GM21367 (cell line): ENCODE measurements around the gene NFXL1.

Experiments
- ATAC-seq: cut with Tn5 transposase; IDR thresholded peaks from one replicate; pipeline ENCODE4 v1.9.1; 2021; ENCODE audit not compliant: unreplicated experiment

The NFXL1 gene

DNA sequence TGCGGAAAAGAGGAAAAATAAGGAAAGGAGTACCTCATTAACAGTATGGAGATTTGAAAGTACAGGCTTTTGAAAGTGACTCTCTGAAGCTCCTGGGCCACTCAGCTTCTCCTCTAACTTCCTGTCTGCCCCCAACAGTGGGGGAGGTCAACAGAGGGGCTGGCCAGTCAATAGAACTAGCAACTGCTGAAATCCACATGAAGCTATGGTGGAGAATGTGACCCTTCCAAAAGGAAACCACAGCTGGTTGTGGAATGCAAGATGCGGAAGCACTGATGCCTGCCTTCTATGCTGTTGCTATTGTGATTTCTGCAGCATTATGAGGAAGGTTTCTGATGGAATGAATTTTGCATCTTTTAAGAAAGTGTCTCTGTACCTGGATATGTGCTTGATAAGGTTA is 78.9 kb downstream of the NFXL1 start:
- no peak for ATAC-seq

DNA sequence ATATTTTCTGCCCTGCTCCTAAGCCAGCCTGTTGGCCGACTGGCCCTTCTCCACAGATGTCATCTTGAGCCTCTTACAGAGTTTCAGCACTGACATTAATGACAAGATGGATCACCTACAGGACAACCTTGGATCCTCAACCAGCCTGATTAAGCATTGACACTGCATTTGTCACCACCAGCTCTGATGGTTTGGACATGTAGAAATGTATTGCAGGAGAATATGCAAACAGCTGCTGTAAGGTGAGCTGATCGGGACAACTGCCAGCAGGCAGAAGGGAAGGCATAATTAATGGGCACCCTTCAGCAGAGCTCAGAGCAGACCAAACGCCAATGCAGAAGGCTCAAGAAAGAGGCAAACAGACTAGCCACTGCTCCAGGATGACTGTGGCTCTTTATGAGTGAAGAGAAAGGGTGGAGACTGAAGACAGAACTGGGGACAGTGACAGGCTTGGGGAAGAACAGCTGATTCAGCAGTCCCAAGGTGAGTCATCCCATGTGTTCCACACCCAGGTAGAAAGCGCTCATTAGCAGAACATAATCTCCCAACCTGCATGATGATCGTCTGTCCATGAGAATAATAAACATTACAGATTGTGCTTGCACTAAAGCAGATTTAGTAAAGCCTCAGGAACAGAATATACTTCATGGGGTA is 83.2 kb downstream of the NFXL1 start:
- ATAC-seq, result no peak

DNA sequence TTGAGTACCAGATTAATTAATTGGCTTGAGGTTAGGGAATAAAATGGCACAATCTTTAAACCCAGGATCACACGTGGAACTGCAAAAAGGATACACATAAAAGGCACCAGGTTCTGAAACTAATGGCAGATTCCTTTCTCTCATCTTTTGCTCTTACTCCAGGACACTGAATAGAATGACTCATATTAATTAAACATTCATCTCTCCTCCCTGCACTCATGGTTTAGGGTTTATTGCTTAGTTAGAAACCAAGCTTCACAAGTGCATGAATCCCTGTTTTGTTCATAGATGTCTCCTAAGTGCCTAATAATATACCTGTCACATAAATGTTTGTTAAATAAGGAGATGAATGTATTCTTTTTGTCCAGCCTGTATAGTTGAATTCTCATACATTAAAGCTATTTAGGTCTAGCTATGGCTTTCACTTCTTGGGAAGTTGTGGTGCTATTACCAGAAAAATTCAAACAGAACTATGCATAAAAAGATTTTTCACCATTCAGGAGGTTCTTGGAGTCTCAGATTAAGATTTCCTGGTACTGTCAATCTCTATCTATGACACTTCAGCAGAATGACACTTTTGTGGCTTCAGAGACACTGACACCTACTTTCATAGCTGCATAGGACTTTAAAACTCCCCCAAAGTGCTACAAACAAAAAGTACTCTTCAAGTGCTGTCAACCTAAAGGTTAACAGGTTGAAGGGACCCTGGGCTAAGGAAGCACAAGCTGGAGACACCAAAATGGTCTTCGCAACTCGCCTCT is 83.9 kb downstream of the NFXL1 start:
- ATAC-seq, result no peak

DNA sequence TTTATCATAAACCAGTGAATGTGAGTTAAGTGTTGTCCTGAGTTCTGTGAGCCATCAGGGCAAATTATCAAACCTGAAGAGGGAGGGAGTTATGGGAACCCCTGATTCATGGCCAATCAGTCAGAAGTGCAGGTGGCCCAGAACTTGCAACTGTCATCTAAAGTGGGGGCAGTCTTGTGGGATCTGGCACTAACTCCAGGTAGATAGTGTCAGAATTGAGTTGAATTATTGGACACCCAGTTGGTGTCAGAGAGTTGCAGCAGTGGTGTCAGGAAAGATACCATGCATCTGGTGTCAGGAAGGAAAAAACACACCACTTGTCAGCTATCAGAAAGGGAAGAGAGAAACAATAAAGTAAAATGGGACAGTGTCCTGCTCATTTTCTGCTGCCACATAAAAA is 84.9 kb downstream of the NFXL1 start:
- no peak for ATAC-seq

DNA sequence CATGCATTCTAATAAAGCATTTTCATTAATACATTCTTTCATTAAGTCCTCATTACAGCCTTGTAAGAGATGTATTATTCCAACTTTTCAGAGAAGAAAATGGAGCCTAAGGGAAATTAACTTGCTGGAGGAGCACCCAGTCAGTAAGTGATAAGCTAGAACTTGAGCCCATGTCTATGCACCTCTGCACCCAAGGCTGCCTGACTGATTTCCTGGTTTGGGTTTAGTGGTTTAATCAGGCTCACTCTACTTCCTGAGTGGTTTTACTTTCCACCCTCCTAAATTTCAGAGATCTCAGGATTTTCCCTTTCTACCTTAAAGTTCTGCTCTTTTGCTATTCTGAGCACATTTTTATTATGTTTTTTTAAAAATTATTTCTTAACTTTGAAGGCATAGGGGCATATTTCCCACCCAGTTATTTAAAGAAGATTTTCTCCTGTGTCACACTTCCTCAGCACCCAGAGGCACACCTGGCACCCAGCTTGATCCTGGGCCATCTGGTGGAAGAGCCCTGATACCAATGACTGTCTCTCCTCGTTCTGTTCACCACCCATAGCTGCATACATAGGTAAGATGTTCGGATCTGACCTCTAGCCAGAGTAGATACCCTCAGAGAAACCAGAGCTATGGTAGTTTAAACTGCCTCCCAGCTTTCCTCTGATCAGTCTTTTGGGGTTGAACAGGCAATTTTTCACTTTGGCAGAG is 86.9 kb downstream of the NFXL1 start:
- no peak for ATAC-seq

DNA sequence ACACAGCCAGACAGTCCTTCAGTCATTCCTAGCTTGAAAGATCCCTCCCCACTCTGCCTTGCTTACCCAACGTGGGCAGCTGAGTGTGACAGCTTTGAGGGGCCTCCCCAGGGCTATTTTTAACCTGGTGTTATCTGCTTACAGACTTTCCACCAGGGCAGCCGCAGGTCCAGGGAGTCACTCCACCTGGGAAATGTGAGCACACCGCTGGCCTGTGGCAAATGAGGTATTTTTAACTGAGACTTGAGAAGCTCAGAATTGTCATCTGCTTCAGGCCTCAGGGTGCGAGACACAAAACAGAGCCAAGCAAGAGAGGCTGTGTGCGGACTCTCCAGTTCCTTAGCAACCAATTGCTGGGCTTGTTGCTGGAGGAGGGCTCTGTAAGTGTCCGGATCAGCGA is 89.5 kb downstream of the NFXL1 start:
- ATAC-seq, result no peak

DNA sequence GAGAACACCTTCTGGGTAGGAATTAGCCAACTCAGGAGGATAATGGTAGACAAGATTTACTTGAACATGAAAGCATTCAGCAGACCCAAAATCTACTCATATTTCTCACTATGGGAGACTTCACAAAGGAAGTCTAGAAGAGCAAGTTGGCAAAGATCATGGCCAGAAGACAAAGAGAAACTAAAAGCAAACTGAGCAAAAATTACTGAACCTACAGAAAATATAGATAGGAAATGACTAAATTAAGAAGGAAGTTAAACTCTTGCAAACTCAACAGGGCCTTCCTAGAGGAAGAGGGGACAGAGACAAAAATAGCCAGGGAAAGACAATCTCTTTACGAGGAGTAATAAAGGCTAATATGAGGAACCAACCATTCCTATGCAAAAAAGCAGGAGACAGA is 95.2 kb downstream of the NFXL1 start:
- no peak for ATAC-seq

DNA sequence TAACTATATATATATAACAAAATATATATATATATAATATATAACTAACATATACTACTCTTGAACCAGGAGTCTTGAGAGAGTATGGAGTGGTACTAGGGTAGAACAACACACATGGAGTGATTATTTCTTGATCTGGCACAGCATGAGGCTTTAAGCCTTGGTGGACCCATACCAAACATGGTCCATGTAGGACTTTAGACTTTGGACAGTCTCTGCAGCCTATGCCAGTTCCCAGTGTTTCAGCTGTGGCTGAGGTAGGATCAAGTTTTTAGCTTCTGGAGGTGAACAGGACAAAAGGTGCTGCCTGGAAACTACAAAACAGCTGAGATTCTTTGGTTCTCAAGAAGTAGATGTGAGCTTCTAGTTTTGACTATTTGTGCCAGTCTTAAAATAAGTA is 97.1 kb downstream of the NFXL1 start:
- no peak for ATAC-seq

DNA sequence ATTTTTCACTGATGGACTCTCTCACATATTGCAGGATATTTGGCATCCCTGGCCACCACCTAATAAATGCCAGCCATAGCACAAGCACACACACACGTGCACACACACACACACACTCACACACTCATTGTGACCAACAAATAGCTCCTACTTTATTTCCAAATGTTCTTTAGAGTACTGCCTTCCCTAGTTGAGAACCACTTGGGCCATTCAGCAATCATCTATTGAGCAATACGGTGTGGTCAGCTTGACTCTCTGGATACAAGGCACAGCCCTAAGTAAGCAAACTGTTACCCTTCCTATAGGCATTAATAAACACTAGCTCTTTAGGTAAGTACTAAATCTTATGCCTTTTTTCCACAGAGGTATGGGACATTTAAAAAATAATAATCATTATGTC is 97.6 kb downstream of the NFXL1 start:
- ATAC-seq, result no peak

DNA sequence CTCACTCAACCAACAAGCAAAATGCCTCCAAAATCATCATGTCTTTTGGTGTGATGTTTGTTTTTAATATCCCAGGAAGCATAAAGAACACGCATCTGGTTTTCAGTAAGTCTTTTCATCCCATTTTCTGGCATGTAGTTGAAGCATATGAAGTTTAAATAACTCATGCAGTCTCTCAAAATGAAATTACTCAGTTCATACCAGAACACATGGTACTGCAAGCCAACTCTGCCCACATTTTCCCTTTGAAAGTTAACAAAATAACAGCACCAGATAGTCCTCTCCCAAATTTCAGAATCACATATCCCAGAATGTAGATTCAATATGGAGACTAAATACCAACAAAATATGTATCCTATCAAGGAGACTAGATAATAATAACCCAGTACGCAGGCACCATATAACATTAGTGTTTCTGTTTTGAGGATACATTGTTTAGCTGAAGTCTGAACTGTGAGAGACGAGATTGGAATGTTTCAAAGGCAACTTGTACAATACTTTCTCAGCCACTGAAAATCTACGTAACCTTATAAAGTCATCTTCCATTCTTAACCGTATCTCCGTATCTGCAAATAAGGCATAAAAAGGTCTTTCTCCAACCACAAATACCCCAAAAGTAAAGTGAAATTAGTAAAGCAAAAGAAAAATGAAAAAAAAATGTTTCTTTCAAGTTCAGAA is 99.6 kb downstream of the NFXL1 start:
- no peak for ATAC-seq

DNA sequence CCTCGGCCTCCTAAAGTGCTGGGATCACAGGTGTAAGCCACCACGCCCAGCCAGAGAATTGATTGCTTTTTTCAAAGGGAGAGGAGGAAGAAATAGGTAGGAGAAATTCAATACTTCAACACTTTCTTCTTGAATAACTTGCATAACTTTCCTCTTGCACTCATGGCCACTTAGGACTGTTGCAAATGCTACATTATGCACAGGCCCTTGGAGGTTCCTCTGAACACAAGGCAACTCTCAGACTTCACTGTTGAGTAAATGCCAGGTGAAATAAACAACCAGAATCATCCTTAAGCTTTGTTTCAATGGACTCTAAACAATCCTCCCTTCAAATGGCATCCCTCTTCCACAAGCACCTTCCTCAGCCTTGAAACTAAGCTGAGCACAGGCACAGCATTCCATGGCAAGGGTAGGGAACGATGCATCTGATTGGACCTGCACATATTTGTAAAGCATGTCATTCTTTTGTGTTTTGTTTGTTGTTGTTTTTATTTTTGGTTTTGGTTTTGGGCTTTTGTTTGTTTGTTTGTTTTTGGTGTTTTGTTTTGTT is 104.7 kb downstream of the NFXL1 start:
- ATAC-seq, result no peak

DNA sequence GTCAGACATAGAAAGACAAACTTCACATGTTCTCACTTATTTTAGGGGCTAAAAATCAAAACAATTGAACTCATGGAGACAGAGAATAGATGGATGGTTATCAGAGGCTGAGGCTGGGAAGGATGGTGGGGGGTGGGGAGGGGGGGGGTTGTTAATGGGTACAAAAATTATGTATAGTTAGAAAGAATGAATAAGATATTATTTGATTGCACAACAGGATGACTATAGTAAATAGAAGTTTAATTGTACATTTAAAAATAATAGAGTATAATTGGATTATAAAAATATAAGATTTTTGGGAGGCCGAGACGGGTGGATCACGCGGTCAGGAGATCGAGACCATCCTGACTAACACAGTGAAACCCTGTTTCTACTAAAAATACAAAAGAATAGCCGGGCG is 109.8 kb downstream of the NFXL1 start:
- no peak for ATAC-seq

DNA sequence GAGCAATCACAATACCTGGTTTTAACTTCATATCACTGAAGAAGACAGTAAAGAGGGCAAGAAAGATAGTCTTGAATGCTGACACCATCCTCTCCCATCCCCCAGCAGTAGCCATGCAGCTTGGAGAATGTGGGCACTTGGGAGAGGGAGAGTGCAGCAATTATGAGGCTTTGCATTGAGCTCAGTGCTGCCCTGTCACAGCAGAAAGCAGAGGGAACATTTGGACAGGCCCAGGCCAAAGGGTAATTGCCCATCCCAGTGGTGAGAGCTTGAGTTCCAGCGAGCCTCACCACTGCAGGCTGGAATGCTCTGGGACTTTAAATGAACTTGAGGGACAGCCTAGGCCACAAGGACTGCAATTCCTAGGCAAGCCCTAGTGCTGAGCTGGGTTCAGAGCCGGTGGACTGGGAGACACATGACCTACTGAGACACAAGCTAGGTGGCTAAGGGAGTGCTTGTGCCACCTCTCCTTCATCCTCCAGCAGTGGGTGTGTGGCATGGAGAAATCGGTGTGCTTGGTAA is 112.8 kb downstream of the NFXL1 start:
- ATAC-seq, result no peak

DNA sequence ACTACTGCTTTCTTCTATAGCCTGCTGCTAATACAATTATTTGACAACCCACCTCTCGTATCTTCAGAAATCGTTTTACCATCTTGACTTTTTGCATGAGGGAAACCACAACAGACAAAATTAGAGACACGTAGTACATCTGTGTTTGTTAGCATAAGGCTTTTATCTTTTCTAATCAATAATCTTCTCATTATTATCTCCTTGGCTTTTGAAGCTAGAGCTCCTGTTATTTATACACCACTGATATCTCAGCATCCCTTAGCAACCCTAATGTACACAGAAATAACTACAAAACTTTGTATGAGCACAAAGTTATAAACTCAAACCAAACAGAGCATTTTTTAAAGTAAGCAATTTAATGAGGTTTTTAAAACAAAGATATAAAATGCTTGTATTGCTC is 116.2 kb downstream of the NFXL1 start:
- no peak for ATAC-seq
